Naive B cell (primary cell): ENCODE data around the gene KYAT1. TPM values are rescaled to one million over a fixed set of nuclear protein-coding genes. Genes with fewer than 3 reads are reported as not detected.
"Not testable (repeated sequence)": the region's sequence is repeated elsewhere in the genome, so short reads cannot be mapped to it uniquely, and the experiment has no call there.

Experiments
- ATAC-seq, 2 donors: fragments of 150-1000 bp; cut with Tn5 transposase; 2 replicates each; pipeline ENCODE4 v1.10.0; 2021; ENCODE audit warnings: low read depth in 2 of 2, mild to moderate bottlenecking in 2 of 2, moderate library complexity in 2 of 2
- DNase-seq: peaks from one replicate; pipeline ENCODE4 v3.0.0; 2022
- H3K27ac Mint-ChIP-seq, 6 donors: one replicate each; pipeline ENCODE4 v1.8.0; 2020 to 2022; ENCODE audit warnings: mild to moderate bottlenecking in 6 of 6, mixed read lengths in 6 of 6, moderate library complexity in 5 of 6, inconsistent platforms in 2 of 6
- H3K27me3 Mint-ChIP-seq, 3 donors: one replicate each; pipeline ENCODE4 v1.8.0; 2021 to 2022; ENCODE audit warnings: mixed read lengths in 3 of 3, mild to moderate bottlenecking in 1 of 3
- H3K36me3 Mint-ChIP-seq, 2 donors: one replicate each; pipeline ENCODE4 v1.8.0; 2020 to 2022; ENCODE audit warnings: mixed read lengths in 2 of 2, inconsistent platforms in 1 of 2, mild to moderate bottlenecking in 1 of 2
- H3K4me1 Mint-ChIP-seq, 3 donors: one replicate each; pipeline ENCODE4 v1.8.0; 2020 to 2022; ENCODE audit warnings: mixed read lengths in 3 of 3, inconsistent platforms in 1 of 3, mild to moderate bottlenecking in 1 of 3, moderate library complexity in 1 of 3
- H3K4me3 Mint-ChIP-seq, 8 donors: one replicate each; pipeline ENCODE4 v1.8.0; 2020 to 2022; ENCODE audit warnings: mild to moderate bottlenecking in 8 of 8, mixed read lengths in 8 of 8, moderate library complexity in 8 of 8, inconsistent platforms in 2 of 8
- H3K9me3 Mint-ChIP-seq, 7 donors: one replicate each; pipeline ENCODE4 v1.8.0; 2020 to 2022; ENCODE audit warnings: mixed read lengths in 7 of 7, mild to moderate bottlenecking in 5 of 7, inconsistent platforms in 2 of 7, moderate library complexity in 1 of 7
- polyA plus RNA-seq, 6 donors: library from polyadenylated mRNA; unstranded; fragments of 300-500 nt; fragmentation: Illumina TruSeq; gene quantifications; one replicate each; pipeline ENCODE4 v1.2.3, GENCODE V29; 2021; ENCODE audit warnings: low read depth in 6 of 6

The KYAT1 gene
- polyA plus RNA-seq, 6 donors from 2014 or later: 7.0 to 9.7 (median 8.5) TPM

DNA sequence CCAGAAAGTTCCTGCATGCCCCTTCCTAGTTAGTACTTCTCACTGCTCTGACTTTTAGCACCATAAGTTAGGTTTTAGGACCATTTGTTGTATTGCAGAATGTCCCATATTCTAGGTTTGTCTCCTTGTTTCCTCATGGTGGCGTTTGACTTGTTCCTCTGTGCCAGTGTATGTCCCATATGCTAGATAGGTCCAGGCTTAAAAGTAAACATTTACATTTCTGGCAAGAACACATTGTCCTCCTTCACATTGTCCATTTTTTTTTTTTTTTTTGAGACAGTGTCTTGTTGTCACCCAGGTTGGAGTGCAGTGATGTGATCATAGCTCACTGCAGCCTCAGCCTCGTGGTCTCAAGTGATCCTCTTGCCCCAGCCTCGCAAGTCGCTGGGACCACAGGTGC is 79.3 kb downstream of the KYAT1 start:
- Mint-ChIP-seq H3K27ac (peak overlapping the region in 1 of 6 donors; percentile 56), H3K36me3 (peaks cover 7 to 24% of the 10 kb centered on the region in 2 donors), H3K9me3 (no peaks in the 10 kb centered on the region), H3K27me3 (no peaks in the 10 kb centered on the region), H3K4me3 (no peak overlapping the region), H3K4me1 (peaks cover 0 to 2% (median 0%) of the 10 kb centered on the region in 3 donors)
- no peak for ATAC-seq
- no peak for DNase-seq

DNA sequence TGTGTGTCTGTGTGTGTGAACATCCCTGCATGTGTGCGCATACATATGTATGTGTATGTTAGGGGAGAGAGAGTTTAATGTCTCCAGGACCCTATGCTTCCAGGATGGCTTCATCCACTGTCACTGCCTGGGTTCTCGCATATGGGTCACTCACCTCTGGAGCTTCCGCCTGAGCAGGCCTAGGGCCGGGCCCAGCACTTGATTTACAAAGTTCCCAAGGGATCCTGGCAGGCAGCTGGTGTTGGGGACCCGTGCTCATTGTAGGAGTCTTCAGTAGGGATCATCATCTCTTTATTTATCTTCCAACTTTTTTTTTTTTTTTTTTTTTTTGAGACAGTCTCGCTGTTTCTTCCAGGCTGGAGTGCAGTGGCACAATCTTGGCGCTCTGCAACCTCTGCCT is 81.7 kb downstream of the KYAT1 start:
- H3K27ac Mint-ChIP-seq: peak overlapping the region in 2 of 6 donors; percentile 44 to 80
- H3K36me3 Mint-ChIP-seq: peaks cover 7 to 24% of the 10 kb centered on the region in 2 donors
- H3K9me3 Mint-ChIP-seq: no peaks in the 10 kb centered on the region
- ATAC-seq: no peak
- H3K27me3 Mint-ChIP-seq: no peaks in the 10 kb centered on the region
- DNase-seq: no peak
- no peak overlapping the region for H3K4me3 Mint-ChIP-seq
- peaks cover 0 to 2% (median 0%) of the 10 kb centered on the region in 3 donors for H3K4me1 Mint-ChIP-seq

DNA sequence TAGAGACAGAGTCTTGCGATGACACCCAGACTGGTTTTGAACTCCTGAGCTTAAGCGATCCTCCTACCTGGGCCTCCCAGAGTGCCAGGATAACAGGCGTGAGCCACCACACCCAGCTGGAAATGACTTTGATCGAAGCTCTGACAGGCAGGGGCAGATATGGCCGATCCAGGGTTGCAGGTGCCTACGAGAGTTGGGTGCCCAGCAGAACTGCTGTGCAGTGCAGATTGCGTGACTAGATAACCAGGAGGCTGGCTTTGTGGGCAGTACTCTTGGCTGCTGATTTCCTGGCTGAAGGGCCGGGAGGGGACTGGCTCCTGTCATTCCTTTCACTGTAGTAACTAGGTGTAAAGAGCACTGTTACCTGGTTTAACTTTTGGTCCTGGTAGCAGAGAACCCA is 82.9 kb downstream of the KYAT1 start:
- DNase-seq (no peak), ATAC-seq (no peak)
- H3K4me1 Mint-ChIP-seq: peaks cover 0 to 2% (median 2%) of the 10 kb centered on the region in 3 donors
- H3K27me3 Mint-ChIP-seq: no peaks in the 10 kb centered on the region
- no peak overlapping the region for H3K4me3 Mint-ChIP-seq
- H3K36me3 Mint-ChIP-seq: peaks cover 9 to 24% of the 10 kb centered on the region in 2 donors
- no peak overlapping the region for H3K27ac Mint-ChIP-seq
- no peaks in the 10 kb centered on the region for H3K9me3 Mint-ChIP-seq

DNA sequence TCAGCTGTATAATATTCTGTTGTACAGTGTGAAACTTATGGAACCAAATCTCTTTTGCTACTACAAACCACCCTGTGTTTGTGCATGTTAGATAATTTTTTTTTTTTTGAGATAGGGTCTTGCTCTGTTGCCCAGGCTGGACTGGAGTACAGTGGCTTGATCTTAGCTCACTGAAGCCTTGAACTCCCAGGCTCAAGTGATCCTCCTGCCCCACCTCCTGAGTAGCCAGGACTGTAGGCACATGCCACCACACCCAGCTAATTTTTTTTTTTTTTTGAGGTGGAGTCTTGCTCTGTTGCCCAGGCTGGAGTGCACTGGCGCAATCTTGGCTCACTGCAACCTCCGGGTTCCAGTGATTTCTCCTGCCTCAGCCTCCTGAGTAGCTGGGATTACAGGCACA is 86.8 kb downstream of the KYAT1 start:
- peaks cover 5 to 13% (median 12%) of the 10 kb centered on the region in 3 donors for H3K4me1 Mint-ChIP-seq
- not testable (repeated sequence) for ATAC-seq, DNase-seq, H3K27ac Mint-ChIP-seq, H3K9me3 Mint-ChIP-seq, H3K27me3 Mint-ChIP-seq, H3K4me3 Mint-ChIP-seq
- H3K36me3 Mint-ChIP-seq: peaks cover 6 to 20% of the 10 kb centered on the region in 2 donors

GRCh38 chr9:128792978-128793686 is 88.6 kb downstream of the KYAT1 start:
- peak overlapping the region; percentile 9 to 80 (median 49) for H3K27ac Mint-ChIP-seq

GRCh38 chr9:128792134-128792533 is 89.6 kb downstream of the KYAT1 start:
- Mint-ChIP-seq H3K4me3 (peak overlapping the region in 1 of 8 donors; percentile 27), H3K4me1 (peaks cover 17 to 29% (median 24%) of the 10 kb centered on the region in 3 donors), H3K36me3 (peaks cover 6 to 12% of the 10 kb centered on the region in 2 donors), H3K9me3 (no peaks in the 10 kb centered on the region), H3K27me3 (no peaks in the 10 kb centered on the region), H3K27ac (no peak overlapping the region)
- no peak for DNase-seq
- ATAC-seq: no peak

More at GRCh38 chr9:128792978-128793686, 88.6 kb downstream of the KYAT1 start:
- peaks cover 9 to 23% (median 16%) of the 10 kb centered on the region in 3 donors for H3K4me1 Mint-ChIP-seq
- H3K9me3 Mint-ChIP-seq: no peaks in the 10 kb centered on the region
- no peak overlapping the region for H3K4me3 Mint-ChIP-seq
- H3K27me3 Mint-ChIP-seq: no peaks in the 10 kb centered on the region
- ATAC-seq (no peak), DNase-seq (no peak)
- peaks cover 6 to 16% of the 10 kb centered on the region in 2 donors for H3K36me3 Mint-ChIP-seq

DNA sequence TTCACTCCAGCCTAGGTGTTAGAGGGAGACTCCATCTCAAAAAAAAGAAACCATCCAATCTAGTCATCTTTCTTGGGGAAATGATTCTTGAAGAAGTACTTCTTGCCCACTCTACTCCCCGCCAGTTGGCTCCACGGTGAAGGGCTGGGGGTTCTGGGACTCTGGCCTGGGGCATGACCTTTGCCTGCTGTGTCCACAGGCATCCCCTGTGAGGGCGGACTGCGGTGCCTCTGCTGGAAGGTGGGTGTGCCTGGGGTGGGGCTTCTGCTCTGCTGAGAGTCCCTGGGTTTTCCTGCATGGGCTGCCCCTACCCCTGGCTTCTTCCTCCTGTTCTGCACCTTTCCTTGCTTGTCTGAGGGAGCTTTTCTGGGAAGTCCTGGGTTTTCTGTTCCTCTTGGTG is 91.2 kb downstream of the KYAT1 start:
- Mint-ChIP-seq H3K27me3 (no peaks in the 10 kb centered on the region), H3K9me3 (no peaks in the 10 kb centered on the region), H3K4me3 (no peak overlapping the region), H3K36me3 (peaks cover 6 to 12% of the 10 kb centered on the region in 2 donors), H3K4me1 (peaks cover 22 to 33% (median 28%) of the 10 kb centered on the region in 3 donors), H3K27ac (no peak overlapping the region)
- ATAC-seq (no peak), DNase-seq (no peak)

DNA sequence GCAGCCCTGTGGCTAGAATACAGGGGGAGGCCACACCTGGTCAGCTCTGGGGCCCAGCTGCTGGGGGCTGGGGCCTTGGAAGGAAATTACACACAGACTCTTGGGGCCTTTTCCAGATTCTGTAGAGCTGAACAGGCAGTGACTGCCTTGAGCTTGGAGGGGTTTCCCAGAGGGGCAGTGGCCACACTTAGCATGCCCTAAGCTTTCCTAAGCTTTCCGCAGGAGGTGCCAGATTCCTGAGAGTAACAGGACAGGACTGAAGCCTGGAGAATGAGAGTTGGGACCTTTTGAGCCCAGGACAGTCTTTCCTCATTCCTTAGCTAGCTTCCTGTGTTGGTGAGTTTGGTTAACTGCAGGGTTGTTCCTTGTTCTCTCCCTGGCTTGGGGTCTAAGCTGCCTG is 93.3 kb downstream of the KYAT1 start:
- peaks cover 0 to 9% of the 10 kb centered on the region in 2 donors for H3K36me3 Mint-ChIP-seq
- no peak for DNase-seq

GRCh38 chr9:128787659-128788058 is 94.1 kb downstream of the KYAT1 start:
- peak overlapping the region; percentile 88 to 99 (median 96) for H3K4me3 Mint-ChIP-seq
- no peaks in the 10 kb centered on the region for H3K27me3 Mint-ChIP-seq
- H3K27ac Mint-ChIP-seq: peak overlapping the region in 5 of 6 donors; percentile 46 to 97 (median 94)
- H3K36me3 Mint-ChIP-seq: peaks cover 0 to under 1% of the 10 kb centered on the region in 2 donors
- no peak for DNase-seq
- peaks cover 20 to 32% (median 21%) of the 10 kb centered on the region in 3 donors for H3K4me1 Mint-ChIP-seq
- no peaks in the 10 kb centered on the region for H3K9me3 Mint-ChIP-seq
- ATAC-seq: no peak

More for the DNA sequence above, 93.3 kb downstream of the KYAT1 start:
- Mint-ChIP-seq H3K4me3 (peak overlapping the region; percentile 88 to 99 (median 96)), H3K9me3 (no peaks in the 10 kb centered on the region), H3K27ac (peak overlapping the region in 3 of 6 donors; percentile 24 to 95 (median 94)), H3K27me3 (no peaks in the 10 kb centered on the region), H3K4me1 (peaks cover 17 to 32% (median 28%) of the 10 kb centered on the region in 3 donors)
- ATAC-seq: no peak

- DNase-seq: peak; percentile 94
- H3K27me3 Mint-ChIP-seq: no peaks in the 10 kb centered on the region
- peak; percentile 94 to 95 for ATAC-seq
- H3K36me3 Mint-ChIP-seq: peaks cover 0 to under 1% of the 10 kb centered on the region in 2 donors
- peaks cover 20 to 33% (median 22%) of the 10 kb centered on the region in 3 donors for H3K4me1 Mint-ChIP-seq
- H3K9me3 Mint-ChIP-seq: no peaks in the 10 kb centered on the region
- H3K4me3 Mint-ChIP-seq: peak within 1 kb of the TSS; percentile 88 to 99 (median 96)
- H3K27ac Mint-ChIP-seq: peak within 1 kb of the TSS; percentile 54 to 99 (median 94)
These were observed 94.8 kb downstream of the KYAT1 start, which contains the start of gene TBC1D13 for GRCh38 chr9:128786681-128787601. TSS of gene TBC1D13 (plus strand) at chr9:128787253. CDS start at chr9:128787354, 101 bp downstream.

DNA sequence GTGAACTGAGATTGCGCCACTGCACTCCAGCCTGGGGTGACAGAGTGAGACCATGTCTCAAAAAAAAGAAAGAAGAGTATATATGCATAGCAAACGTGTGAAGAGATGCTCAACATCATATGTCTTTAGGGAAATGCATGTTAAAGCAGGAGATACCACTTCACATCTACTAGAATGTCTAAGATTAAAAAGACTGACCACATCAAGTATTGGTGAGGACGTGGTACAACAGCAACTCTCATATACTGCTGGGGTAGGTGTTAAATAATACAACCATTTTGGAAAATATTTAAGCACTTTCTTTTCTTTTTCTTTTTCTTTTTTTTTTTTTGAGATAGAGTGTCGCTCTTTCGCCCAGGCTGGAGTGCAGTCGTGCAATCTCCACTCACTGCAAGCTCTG is 96.3 kb downstream of the KYAT1 start:
- H3K36me3 Mint-ChIP-seq: peaks cover 0 to 7% of the 10 kb centered on the region in 2 donors
- ATAC-seq (no peak), DNase-seq (no peak)
- peaks cover 21 to 39% (median 29%) of the 10 kb centered on the region in 3 donors for H3K4me1 Mint-ChIP-seq
- peak overlapping the region in 6 of 8 donors; percentile 9 to 77 (median 38) for H3K4me3 Mint-ChIP-seq
- H3K27ac Mint-ChIP-seq: peak overlapping the region in 2 of 6 donors; percentile 70 to 74
- peaks cover 0 to 6% (median 0%) of the 10 kb centered on the region in 7 donors for H3K9me3 Mint-ChIP-seq
- no peaks in the 10 kb centered on the region for H3K27me3 Mint-ChIP-seq
